HG02943 (cell line): Measurements from ENCODE around the gene DNAH17.

Source experiments
- ATAC-seq: cut with Tn5 transposase; IDR thresholded peaks from one replicate; pipeline ENCODE4 v1.9.1; 2021; ENCODE audit warnings: mild to moderate bottlenecking, low read depth, moderate library complexity; ENCODE audit not compliant: unreplicated experiment

DNAH17 gene, protein sequence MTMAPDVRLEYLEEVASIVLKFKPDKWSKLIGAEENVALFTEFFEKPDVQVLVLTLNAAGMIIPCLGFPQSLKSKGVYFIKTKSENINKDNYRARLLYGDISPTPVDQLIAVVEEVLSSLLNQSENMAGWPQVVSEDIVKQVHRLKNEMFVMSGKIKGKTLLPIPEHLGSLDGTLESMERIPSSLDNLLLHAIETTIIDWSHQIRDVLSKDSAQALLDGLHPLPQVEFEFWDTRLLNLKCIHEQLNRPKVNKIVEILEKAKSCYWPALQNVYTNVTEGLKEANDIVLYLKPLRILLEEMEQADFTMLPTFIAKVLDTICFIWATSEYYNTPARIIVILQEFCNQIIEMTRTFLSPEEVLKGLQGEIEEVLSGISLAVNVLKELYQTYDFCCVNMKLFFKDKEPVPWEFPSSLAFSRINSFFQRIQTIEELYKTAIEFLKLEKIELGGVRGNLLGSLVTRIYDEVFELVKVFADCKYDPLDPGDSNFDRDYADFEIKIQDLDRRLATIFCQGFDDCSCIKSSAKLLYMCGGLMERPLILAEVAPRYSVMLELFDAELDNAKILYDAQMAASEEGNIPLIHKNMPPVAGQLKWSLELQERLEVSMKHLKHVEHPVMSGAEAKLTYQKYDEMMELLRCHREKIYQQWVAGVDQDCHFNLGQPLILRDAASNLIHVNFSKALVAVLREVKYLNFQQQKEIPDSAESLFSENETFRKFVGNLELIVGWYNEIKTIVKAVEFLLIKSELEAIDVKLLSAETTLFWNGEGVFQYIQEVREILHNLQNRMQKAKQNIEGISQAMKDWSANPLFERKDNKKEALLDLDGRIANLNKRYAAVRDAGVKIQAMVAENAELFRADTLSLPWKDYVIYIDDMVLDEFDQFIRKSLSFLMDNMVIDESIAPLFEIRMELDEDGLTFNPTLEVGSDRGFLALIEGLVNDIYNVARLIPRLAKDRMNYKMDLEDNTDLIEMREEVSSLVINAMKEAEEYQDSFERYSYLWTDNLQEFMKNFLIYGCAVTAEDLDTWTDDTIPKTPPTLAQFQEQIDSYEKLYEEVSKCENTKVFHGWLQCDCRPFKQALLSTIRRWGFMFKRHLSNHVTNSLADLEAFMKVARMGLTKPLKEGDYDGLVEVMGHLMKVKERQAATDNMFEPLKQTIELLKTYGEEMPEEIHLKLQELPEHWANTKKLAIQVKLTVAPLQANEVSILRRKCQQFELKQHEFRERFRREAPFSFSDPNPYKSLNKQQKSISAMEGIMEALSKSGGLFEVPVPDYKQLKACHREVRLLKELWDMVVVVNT (N-terminal part only)

DNA sequence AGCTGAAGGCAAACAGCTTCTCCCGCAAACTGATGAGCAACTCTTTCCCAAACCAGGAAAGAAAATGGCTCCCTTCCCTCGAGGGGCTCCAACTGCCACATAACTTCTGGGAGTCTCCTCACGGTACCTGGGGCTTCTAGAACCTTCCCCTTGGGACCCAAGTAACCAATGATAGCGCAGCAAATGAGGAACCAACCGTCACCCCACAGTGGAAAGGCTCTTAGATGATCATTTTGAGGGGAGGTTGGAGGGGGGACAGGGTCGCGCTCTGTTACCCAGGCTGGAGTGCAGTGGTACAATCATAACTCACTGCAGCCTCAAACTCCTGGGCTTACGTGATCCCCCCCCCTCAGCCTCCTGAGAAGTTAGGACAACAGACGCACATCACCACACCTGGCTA, at the start of gene DNAH17:
Gene DNAH17, minus strand, starts transcription at position 101 of the 400 bp plus-strand sequence. CDS start 2,339 bp downstream, outside the sequence.
- no peak for ATAC-seq

- no peak for ATAC-seq
These were observed 47.3 kb upstream of the DNAH17 start for GRCh38 chr17:78624324-78625151.

DNA sequence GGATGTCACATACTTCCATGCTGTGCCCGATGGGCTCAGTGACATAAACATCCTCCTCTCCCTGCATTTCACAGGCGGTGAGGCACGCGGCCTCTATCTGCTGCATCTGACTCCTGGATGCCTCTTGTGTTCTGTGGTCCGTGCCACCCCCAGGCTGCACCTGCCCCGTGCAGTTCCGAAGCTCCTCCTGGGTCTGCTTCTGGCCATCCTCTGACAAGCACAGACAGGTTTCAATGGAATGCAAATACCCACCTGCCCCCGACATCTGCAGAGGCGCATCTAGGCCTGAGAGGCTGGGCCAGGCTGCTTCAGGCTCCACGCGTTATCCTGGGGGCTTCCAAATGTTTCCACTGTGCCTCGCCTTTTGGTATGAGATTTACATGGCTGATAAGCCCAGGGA, 46.3 kb upstream of the DNAH17 start:
- no peak for ATAC-seq

- ATAC-seq = no peak
These were observed 45.5 kb upstream of the DNAH17 start for GRCh38 chr17:78622491-78623265.

DNA sequence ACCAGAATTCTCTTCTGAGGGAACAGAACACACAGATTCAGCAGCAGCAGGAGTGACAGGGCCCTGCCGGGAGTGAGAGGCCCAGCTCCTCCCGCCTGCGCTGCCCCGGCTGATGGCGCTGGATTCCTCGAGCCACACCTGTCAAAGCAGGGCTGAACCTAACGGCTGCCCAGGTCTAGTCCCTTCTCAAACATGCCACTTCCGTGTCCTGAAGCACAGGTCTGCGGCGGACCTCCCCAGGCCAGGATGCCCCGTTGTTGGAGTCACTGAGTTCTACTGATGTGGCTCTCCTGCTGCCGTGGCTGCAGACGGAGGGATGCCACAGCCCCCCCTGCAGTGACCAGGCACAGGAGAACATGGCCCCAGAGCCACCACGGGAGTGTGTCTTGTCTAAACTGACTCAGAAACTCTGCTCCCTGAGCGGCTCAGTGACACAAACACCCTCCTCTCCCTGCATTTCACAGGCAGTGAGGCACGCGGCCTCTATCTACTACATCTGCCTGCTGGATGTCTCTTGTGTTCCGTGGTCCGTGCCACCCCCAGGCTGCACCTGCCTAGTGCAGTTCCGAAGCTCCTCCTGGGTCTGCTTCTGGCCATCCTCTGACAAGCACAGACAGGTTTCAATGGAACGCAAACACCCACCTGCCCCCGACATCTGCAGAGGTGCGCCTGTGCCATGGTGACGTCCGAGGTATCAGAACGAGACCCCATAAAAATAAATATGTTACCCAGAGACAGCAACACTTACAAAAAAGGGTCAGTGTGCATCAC, 44.7 kb upstream of the DNAH17 start:
- no peak for ATAC-seq

GRCh38 chr17:78620099-78620498, 42.9 kb upstream of the DNAH17 start:
- no peak for ATAC-seq

DNA sequence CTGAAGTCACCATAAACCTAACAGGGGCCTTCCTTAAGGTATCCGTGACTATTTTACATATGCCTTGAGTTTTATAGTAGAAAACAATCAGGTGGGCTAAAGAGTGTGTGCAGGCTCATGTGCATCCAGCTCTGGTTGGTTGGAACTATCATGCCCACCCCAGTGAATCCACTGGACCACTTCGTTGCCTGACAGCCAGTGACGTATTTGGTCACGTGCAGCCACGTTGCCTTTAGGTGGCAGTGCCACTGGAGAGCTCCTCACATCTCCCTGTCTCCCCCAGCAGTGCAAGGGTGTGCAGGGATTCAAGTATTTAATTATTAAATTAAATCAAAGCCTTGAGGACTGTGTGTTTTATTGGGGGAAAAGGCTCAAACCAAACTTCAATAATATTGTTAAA, 42.1 kb upstream of the DNAH17 start:
- ATAC-seq = no peak

GRCh38 chr17:78618264-78619066, 41.3 kb upstream of the DNAH17 start:
- no peak for ATAC-seq

GRCh38 chr17:78617511-78618061, 40.4 kb upstream of the DNAH17 start:
- ATAC-seq = no peak

DNA sequence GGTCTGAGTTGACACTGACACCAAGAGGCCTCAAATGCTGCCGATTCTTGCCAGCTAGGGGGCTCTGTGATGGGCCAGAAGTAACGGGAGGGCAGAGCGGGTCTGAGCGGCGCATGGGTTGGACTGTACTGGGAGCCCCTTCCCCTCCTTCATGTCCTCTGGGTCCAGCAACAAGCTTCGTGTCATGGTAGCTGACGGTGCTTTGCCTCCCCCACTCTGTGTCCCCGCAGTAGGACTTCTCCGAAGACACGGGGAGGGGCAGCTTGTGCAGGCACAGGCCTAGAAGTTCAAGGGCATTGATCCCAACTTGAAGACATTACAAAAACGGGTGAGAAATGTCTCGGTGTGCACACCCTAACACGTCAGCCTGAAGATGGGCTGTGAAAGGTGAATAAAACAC, 39.8 kb upstream of the DNAH17 start:
- ATAC-seq = no peak

GRCh38 chr17:78615631-78616030, 38.4 kb upstream of the DNAH17 start:
- no peak for ATAC-seq

DNA sequence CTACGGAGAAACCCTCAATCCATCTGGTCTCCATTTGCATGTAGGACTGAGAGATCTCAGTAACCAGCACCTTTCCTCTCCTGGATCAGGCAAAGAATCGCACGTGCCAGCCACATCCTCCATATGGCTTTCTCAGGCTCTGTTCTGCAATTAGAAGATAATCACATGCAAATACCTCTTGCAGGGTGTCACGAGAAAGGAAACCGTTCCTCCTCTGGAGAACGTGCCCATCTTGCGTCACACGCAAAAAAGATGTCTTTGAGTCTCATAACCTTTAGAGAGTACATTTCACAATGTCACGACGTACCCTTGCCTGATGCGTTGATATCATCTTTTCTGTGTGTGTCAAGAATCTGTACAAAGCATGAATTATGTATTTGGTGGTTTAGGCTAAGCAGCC, 36.2 kb upstream of the DNAH17 start:
- no peak for ATAC-seq

- no peak for ATAC-seq
These were observed 34.4 kb upstream of the DNAH17 start for GRCh38 chr17:78611607-78612006.

- no peak for ATAC-seq
These were observed 33.8 kb upstream of the DNAH17 start for GRCh38 chr17:78610951-78611511.

DNA sequence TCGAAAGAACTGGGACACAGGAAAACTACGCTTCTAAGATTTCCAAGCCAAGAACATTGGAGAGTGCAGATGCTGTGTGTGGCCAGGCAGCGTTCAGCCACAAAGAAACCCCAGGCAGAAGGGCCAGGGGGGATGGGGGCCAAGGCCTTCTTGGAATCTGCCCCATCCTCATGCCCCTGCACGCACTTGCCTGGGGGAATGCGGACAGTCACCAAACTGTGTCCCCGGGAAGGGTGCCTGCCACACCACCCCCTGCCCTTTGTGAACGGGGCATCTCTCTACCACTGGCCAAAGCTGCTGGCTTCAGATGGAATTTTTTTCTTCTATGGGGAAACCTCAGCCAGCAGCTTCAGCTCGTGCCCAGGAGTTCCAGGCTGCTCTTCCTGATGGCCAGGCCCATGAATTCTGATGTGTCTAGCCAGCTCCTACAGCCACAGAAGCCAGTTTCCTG, 32.0 kb upstream of the DNAH17 start:
- no peak for ATAC-seq

DNA sequence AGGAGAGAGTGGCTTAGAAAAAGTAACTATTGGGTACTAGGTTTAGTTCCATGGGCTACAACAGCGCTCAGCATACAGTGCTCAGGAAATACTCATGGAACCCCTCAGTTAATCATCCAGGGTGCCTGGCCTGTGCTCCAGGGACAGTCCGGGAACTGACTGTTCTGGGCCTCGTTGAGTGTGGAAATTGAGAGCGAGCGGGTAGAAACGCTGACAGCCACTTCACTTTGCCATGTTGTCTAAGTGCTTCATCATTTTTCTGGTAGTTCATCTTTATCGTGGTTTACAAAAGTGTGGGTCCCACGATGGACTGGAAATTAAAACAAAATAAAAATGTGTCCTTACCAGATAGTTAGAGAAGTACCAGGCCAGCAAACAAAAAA, 31.6 kb upstream of the DNAH17 start:
- no peak for ATAC-seq
